Ishikawa (cell line): ENCODE results near the gene CHST12.

Experiments
- YY1 ChIP-seq: IDR thresholded peaks from 2 replicates; pipeline ENCODE4 v1.6.1; 2012; ENCODE audit warnings: low read depth
- TF ChIP-seq, protein P1 (sequence below): IDR thresholded peaks from 2 replicates; pipeline ENCODE4 v1.6.1; 2012

DNA sequence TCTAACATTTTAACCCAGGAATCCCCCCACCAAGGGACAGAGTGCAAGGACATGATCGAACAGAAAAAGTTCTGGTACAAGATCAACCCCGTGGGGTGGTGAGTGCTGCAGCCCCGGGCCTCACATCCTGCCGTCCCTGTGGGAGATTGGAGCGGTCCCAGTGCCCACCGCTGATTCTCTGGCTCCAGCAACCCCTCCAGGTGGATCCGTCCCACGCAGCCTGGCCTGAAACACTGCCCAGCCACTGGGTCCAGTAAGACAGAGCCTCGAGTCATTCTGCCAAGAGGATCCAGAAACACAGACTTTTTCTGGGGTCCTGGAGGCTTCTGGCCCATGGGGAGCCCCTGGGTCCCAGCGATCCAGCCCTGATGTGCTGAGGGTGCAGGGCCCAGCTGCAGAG lies 43.3 kb downstream of the CHST12 start:
- TF ChIP-seq, protein P1, sequence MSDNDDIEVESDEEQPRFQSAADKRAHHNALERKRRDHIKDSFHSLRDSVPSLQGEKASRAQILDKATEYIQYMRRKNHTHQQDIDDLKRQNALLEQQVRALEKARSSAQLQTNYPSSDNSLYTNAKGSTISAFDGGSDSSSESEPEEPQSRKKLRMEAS: no peak
- TF ChIP-seq YY1: no peak
